Dendritic cell treated with granulocyte-macrophage colony-stimulating factor and Interleukin-4, amounts not matched to agents 40 ng/mL and 50 ng/mL, for 4 days (primary cell): ENCODE results near the gene KRTAP5-2.

ENCODE experiments used
- H3K27ac Mint-ChIP-seq: one replicate; pipeline ENCODE4 v1.8.0; 2022; ENCODE audit warnings: mild to moderate bottlenecking, mixed read lengths
- H3K27me3 Mint-ChIP-seq: one replicate; pipeline ENCODE4 v1.8.0; 2022; ENCODE audit warnings: mild to moderate bottlenecking, mixed read lengths
- H3K36me3 Mint-ChIP-seq: one replicate; pipeline ENCODE4 v1.8.0; 2022; ENCODE audit warnings: low read depth, mixed read lengths
- H3K4me1 Mint-ChIP-seq: one replicate; pipeline ENCODE4 v1.8.0; 2022; ENCODE audit warnings: low read depth, mixed read lengths
- H3K4me3 Mint-ChIP-seq: one replicate; pipeline ENCODE4 v1.8.0; 2022; ENCODE audit warnings: mild to moderate bottlenecking, moderate library complexity, mixed read lengths
- H3K9me3 Mint-ChIP-seq: one replicate; pipeline ENCODE4 v1.8.0; 2022; ENCODE audit warnings: mixed read lengths
- intact Hi-C: fragments of 100-400 bp; cut with micrococcal nuclease; formaldehyde crosslinking; loops from one replicate; pipeline ENCODE4 v1.15.0; 2022

Gene KRTAP5-2

GRCh38 chr11:1571760-1572196 lies 26.3 kb downstream of the KRTAP5-2 start:
- Mint-ChIP-seq H3K4me1 (peaks cover 10% of the 10 kb centered on the region), H3K4me3 (no peak overlapping the region), H3K36me3 (no peaks in the 10 kb centered on the region), H3K9me3 (no peaks in the 10 kb centered on the region), H3K27me3 (peaks cover 80% of the 10 kb centered on the region), H3K27ac (no peak overlapping the region)
- intact Hi-C loops: no loop called here

DNA sequence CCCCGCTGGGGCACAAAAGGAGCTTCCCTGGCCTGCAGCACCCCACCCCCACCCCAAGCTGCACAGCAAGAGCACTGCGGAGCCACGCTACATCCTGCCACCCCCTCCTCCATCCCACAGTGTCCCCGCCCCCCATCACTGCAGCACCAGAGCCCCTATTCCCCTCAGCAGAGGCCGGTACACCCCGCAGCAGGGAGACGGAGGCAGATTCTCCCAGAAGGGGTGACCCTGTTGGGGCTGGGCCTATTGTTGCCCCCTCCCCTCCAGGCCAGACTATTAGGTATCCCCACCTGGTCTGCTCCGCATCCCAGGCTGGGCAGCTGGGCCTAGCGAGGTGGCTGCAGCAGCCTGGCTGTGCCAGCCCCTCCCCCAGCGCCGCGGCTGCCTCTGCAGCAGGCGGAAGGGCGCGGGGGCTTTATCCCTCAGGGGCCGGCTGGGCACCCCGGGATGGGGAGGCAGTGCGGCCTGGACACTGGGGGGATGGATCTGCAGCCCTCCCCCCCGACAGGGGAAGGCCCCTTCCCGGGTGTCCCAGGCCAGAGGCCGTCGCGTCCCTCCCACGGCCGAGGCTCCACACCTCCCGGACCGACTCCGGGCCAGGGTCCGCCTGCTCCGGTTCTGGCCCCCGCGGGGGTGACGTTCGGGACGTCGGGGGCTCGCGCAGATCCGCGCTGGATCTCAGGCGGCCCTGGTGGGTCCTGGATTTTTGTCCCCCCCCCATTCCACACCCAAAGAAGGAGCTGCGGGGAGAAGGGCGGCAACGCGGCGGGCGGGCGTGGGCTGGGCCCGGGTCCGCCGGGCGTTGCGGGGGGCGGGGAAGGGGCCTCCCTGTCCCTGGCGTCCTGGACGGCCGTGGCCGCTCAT lies 27.0 kb downstream of the KRTAP5-2 start:
- Mint-ChIP-seq H3K4me1 (peaks cover 10% of the 10 kb centered on the region), H3K27ac (no peak overlapping the region), H3K36me3 (no peaks in the 10 kb centered on the region), H3K9me3 (no peaks in the 10 kb centered on the region), H3K4me3 (peak overlapping the region; percentile 45), H3K27me3 (peaks cover 79% of the 10 kb centered on the region)
- intact Hi-C loops: no loop called here

GRCh38 chr11:1570531-1570895 lies 27.6 kb downstream of the KRTAP5-2 start:
- no peak overlapping the region for H3K27ac Mint-ChIP-seq
- peaks cover 79% of the 10 kb centered on the region for H3K27me3 Mint-ChIP-seq
- no peak overlapping the region for H3K4me3 Mint-ChIP-seq
- no peaks in the 10 kb centered on the region for H3K36me3 Mint-ChIP-seq
- intact Hi-C loops: no loop called here
- peaks cover 10% of the 10 kb centered on the region for H3K4me1 Mint-ChIP-seq
- H3K9me3 Mint-ChIP-seq: no peaks in the 10 kb centered on the region

GRCh38 chr11:1570001-1570453 lies 28.1 kb downstream of the KRTAP5-2 start:
- Mint-ChIP-seq H3K36me3 (no peaks in the 10 kb centered on the region), H3K9me3 (no peaks in the 10 kb centered on the region), H3K27ac (no peak overlapping the region), H3K4me3 (no peak overlapping the region), H3K4me1 (peaks cover 10% of the 10 kb centered on the region), H3K27me3 (peaks cover 79% of the 10 kb centered on the region)
- intact Hi-C loops: no loop called here

- no peak overlapping the region for H3K4me3 Mint-ChIP-seq
- peaks cover 10% of the 10 kb centered on the region for H3K4me1 Mint-ChIP-seq
- intact Hi-C loops: no loop called here
- no peak overlapping the region for H3K27ac Mint-ChIP-seq
- H3K36me3 Mint-ChIP-seq: no peaks in the 10 kb centered on the region
- no peaks in the 10 kb centered on the region for H3K9me3 Mint-ChIP-seq
- peaks cover 77% of the 10 kb centered on the region for H3K27me3 Mint-ChIP-seq
Measured at GRCh38 chr11:1569251-1569780, 28.8 kb downstream of the KRTAP5-2 start.

DNA sequence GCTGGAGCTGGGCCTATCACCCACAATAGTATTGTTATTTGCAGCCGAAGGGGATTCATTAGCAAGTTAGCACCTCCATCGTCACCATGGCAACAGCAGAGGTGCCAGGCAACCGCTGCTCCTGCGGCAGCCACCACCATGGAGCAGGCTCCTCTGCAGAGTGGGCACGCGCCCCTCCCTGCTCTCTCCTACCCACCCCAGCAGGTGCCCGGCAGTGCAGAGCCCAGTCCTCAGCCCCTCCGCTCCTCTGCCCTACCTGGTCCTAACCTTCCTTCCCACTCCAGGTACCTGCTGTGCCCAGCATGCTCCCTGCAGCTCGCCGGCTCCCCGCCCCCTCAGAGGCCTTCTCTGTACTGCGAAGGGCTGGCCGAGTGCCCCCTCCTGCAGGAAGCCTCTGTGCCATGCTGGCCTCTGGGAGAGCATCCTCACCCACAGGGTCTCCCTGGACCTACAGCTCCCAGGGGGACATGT lies 29.6 kb downstream of the KRTAP5-2 start:
- Mint-ChIP-seq H3K9me3 (no peaks in the 10 kb centered on the region), H3K36me3 (no peaks in the 10 kb centered on the region), H3K4me1 (peaks cover 2% of the 10 kb centered on the region), H3K27ac (no peak overlapping the region), H3K4me3 (no peak overlapping the region), H3K27me3 (peaks cover 77% of the 10 kb centered on the region)
- intact Hi-C loops: no loop called here

DNA sequence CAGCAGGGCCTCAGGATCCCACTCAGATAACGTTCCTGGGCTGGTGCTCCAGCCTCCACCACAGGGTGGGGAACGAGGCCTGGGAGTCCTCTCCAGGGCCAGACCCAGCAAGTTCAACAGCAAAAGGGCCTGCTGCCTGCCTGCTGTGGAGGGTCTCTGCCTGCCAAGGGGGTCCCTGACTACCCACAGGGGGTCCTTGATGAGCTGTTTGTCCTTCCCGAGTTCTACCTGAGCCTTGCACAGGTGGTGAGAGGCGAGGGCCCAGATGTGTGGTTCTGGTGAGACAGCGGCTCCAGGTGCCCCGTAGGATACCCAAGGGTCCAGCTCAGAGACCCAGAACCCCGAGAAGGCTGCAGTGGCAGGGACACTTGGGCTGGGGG lies 30.4 kb downstream of the KRTAP5-2 start:
- no peak overlapping the region for H3K27ac Mint-ChIP-seq

GRCh38 chr11:1567052-1567720 lies 30.9 kb downstream of the KRTAP5-2 start:
- no peaks in the 10 kb centered on the region for H3K4me1 Mint-ChIP-seq
- H3K9me3 Mint-ChIP-seq: no peaks in the 10 kb centered on the region
- no peaks in the 10 kb centered on the region for H3K36me3 Mint-ChIP-seq
- H3K27me3 Mint-ChIP-seq: peaks cover 73% of the 10 kb centered on the region
- no peak overlapping the region for H3K4me3 Mint-ChIP-seq
- no peak overlapping the region for H3K27ac Mint-ChIP-seq
- intact Hi-C loops: no loop called here

More for the DNA sequence above, 30.4 kb downstream of the KRTAP5-2 start:
- H3K4me1 Mint-ChIP-seq: no peaks in the 10 kb centered on the region
- no peak overlapping the region for H3K4me3 Mint-ChIP-seq
- H3K9me3 Mint-ChIP-seq: no peaks in the 10 kb centered on the region
- H3K27me3 Mint-ChIP-seq: peaks cover 75% of the 10 kb centered on the region
- H3K36me3 Mint-ChIP-seq: no peaks in the 10 kb centered on the region
- intact Hi-C loops: no loop called here

GRCh38 chr11:1566381-1567051 lies 31.6 kb downstream of the KRTAP5-2 start:
- intact Hi-C loops: no loop called here
- no peak overlapping the region for H3K27ac Mint-ChIP-seq

DNA sequence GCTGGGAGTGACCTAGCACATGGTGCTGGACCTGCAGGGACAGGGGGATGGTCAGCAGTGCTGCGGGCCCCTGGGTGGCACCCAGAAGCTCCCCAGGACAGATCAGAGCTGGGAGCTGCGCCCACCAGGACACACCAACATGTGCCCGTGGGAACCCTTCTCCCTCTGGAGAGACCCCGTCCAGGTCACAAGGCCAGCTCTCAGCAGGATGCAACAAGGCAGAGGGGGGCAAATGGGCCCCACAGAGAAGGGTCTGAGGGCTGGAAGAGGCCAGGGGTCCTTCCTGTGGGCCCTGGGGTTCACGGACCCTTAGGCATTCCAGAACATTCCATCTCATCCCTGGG lies 32.2 kb downstream of the KRTAP5-2 start:
- H3K4me3 Mint-ChIP-seq: no peak overlapping the region
- H3K27ac Mint-ChIP-seq: no peak overlapping the region
- H3K4me1 Mint-ChIP-seq: no peaks in the 10 kb centered on the region
- peaks cover 76% of the 10 kb centered on the region for H3K27me3 Mint-ChIP-seq
- intact Hi-C loops: no loop called here
- H3K36me3 Mint-ChIP-seq: no peaks in the 10 kb centered on the region
- no peaks in the 10 kb centered on the region for H3K9me3 Mint-ChIP-seq

More at GRCh38 chr11:1566381-1567051, 31.6 kb downstream of the KRTAP5-2 start:
- Mint-ChIP-seq H3K4me3 (no peak overlapping the region), H3K9me3 (no peaks in the 10 kb centered on the region), H3K4me1 (no peaks in the 10 kb centered on the region), H3K27me3 (peaks cover 75% of the 10 kb centered on the region), H3K36me3 (no peaks in the 10 kb centered on the region)

GRCh38 chr11:1565173-1565903 lies 32.8 kb downstream of the KRTAP5-2 start:
- no peaks in the 10 kb centered on the region for H3K4me1 Mint-ChIP-seq
- H3K27ac Mint-ChIP-seq: no peak overlapping the region
- intact Hi-C loops: no loop called here
- peaks cover 76% of the 10 kb centered on the region for H3K27me3 Mint-ChIP-seq
- no peaks in the 10 kb centered on the region for H3K36me3 Mint-ChIP-seq
- H3K4me3 Mint-ChIP-seq: no peak overlapping the region
- H3K9me3 Mint-ChIP-seq: no peaks in the 10 kb centered on the region

GRCh38 chr11:1564535-1565172 lies 33.4 kb downstream of the KRTAP5-2 start:
- Mint-ChIP-seq H3K4me3 (no peak overlapping the region), H3K27me3 (peaks cover 74% of the 10 kb centered on the region), H3K9me3 (no peaks in the 10 kb centered on the region), H3K36me3 (no peaks in the 10 kb centered on the region), H3K4me1 (no peaks in the 10 kb centered on the region), H3K27ac (no peak overlapping the region)
- intact Hi-C loops: no loop called here
